NB4 (cell line): ENCODE measurements around the gene KLRC3.
"Not testable (repeated sequence)": the region's sequence is repeated elsewhere in the genome, so short reads cannot be mapped to it uniquely, and the experiment has no call there.

Experiments used
- CTCF ChIP-seq: IDR thresholded peaks from one replicate; pipeline ENCODE4 v1.5.1; 2012; ENCODE audit warnings: low read depth, low read length
- MAX ChIP-seq: IDR thresholded peaks from 2 replicates; pipeline ENCODE4 v1.6.1; 2011; ENCODE audit warnings: low read depth, low read length
- POLR2A ChIP-seq: IDR thresholded peaks from 2 replicates; pipeline ENCODE4 v1.6.1; 2011; ENCODE audit warnings: mild to moderate bottlenecking; ENCODE audit not compliant: insufficient read length; ENCODE audit errors: extremely low read depth

GRCh38 chr12:10435816-10436215, 15.4 kb upstream of the KLRC3 start, which contains the start of gene KLRC2:
- TF ChIP-seq MAX, CTCF, POLR2A: not testable (repeated sequence)
